Prostate gland (tissue), 2 donors: Measurements from ENCODE around the gene PATE1.

Source experiments
- CTCF ChIP-seq, 4 experiments: fragments of 200-600 bp in 2 of 4; fragments of 450-650 bp in 2 of 4; sonication (generic) in 2 of 4; IDR thresholded peaks; 1 replicate in 3 of 4; 2 replicates in 1 of 4; pipeline ENCODE4 v1.5.1; 2016 to 2019; ENCODE audit warnings: antibody characterized with exemption in 4 of 4, mild to moderate bottlenecking in 2 of 4, moderate library complexity in 2 of 4
- POLR2A ChIP-seq: fragments of 450-650 bp; IDR thresholded peaks from one replicate; pipeline ENCODE4 v1.6.1; 2016; ENCODE audit warnings: antibody characterized with exemption, mild to moderate bottlenecking

GRCh38 chr11:125750629-125751028 lies 4.5 kb downstream of the PATE1 start:
- TF ChIP-seq CTCF (IDR thresholded peaks at IDR 0.05): no peak
- TF ChIP-seq POLR2A: no peak
